ENCODE measurements around the gene PDE7B.

Gene PDE7B

DNA sequence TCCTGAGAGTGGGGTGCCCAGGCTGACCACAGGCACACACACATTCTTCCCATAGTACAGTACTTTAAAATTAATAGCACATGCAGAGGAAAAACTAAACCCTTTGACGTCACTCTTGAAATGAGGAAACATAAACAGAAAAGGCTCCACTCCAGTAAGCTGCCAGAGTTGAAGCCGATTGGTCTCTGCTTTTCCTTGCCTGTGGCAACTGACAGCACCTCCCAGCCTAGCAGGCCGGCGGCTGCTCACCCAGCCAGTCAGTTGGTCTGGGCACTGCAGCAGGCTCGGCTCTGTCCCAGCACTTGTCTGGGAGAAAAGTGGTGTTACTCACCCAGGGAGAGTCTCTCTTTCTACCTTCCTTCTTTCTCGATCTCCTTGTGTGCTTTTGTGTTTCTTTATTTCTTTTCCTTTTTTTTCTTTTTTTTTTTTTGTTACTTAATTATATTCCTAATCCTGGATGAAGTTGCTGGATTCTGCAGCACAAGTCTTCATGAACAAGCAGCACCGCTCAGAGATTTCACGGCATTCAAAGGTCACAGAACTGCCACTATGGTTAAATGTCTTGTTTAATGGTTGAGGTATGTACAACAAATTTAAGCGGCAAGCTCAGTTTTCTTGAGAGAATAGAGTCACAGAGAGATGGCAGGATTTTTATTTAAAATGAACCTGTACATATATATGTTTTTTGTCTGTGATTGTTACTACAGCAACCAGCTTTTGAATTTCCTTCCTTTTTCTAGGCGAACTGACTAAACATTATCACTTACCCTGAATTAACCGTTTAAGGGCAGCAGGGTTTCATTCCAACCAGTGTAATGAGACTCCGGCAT, at the start of gene PDE7B:
Gene PDE7B, plus strand, starts transcription at position 260 of the 830 bp plus-strand sequence.
- no peak for DNase-seq (ENCODE audit: low read depth, low spot score)

DNA sequence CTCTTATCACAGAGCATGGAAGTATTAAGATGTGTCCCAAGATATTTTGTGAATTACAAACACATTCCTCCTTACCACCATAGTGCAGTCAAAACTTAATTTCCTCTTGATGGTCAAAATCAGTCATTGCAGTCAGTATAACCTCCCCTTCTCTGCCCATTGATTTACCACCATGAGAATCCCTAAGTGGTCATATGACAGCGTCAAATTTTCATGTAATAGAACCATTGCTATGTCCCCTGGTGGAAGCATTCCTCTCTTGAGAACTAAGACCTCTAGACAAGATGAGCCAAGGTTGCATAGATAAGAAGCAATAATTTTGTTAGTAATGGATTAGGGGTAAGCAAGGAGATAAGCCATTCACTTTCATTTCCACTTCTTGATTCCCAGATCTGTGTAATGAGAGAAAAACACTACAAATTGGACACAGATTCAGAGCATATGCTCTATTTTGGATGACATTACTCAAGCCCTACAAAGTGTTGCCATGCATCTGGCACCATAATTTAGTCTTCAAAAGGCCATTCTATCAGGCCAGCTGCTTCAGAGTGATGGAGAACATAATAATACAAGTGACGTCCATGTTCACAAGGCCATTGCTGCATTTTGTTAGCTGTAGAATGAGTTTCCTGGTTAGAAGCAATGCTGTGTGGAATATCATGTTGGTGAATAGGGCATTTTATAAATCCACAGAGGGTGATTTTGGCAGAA, 49.6 kb upstream of the PDE7B start:
- no peak for DNase-seq (ENCODE audit: low read depth, low spot score)

DNA sequence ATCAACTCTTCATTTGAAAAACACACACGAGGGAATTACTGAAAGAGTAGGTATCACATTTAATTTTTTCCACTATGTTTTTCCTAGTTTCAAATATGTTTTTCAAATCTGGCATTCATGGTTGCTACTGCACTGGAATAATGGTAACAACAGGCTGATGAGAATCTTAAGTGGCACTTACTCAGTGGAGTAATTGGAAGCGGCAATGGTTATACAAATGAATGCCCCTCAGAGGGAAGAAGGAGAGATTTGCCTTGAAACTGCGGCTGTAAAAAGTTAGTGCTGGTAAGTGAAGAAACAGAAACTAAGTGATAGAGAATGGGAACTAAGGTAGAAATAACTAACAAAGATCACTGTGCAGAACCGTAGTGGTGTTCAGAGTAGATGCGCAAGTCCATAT, 41.0 kb upstream of the PDE7B start:
- DNase-seq (ENCODE audit: low read depth, low spot score) = no peak

DNA sequence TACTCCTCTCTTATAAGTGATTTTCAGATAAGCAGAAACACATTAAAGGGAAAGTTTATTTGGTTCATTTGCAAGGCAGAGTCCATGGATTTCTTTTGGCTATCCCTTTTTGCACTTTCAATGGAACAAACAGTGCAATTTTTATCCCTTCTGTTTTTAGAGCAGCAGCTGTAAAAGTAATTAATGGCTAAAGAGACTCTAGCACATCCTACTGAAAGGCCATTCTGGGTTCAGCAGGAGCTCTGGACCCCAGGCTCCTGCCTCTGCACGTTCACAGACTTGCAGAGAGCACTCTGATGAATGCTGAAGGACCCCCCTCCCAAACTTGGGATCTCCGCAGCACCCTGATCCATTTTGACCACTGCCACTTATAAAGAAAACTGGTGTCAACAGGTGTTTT, 40.3 kb upstream of the PDE7B start:
- DNase-seq (ENCODE audit: low read depth, low spot score) = no peak

DNA sequence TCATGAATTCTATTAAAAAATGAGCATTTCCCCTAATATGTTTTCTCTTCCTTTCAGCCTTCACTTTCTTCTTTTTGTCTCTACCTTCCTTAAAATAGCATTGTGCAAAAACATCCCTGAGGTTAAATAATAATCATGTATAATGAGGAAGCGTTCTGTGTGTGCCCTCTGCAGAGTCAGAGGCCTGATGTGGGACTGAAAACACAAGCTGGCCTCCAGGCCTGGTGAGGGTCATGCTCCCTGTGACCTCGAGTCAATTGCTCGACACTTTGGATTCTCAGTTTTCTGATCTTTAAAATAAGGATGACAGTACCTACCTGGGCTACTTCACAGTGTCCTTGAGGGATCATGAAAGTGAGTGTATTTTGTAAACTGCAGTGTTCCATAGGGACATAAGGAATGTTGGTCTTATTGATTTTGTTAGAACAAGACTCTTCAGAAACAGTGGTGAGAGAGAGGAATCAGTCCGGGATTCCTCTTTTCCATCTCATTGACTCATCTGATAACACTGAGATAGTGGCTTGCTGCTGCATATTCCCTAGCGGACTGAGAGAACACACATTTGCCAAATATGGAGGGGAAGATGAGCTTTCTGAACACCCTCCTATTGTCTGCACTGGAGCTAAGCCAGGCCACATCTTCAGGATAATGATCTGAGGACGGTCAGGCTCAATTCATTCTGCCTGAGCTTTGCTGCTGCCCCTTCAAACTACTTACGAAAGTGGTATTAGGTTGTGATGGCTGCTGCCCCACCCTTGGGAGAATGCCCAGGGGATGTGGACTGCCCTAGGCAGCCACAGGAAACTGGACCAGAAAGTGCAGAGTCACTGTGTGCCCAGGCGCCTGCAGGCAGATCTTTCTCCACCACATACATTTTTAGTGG, 39.6 kb upstream of the PDE7B start:
- no peak for DNase-seq (ENCODE audit: low read depth, low spot score)

DNA sequence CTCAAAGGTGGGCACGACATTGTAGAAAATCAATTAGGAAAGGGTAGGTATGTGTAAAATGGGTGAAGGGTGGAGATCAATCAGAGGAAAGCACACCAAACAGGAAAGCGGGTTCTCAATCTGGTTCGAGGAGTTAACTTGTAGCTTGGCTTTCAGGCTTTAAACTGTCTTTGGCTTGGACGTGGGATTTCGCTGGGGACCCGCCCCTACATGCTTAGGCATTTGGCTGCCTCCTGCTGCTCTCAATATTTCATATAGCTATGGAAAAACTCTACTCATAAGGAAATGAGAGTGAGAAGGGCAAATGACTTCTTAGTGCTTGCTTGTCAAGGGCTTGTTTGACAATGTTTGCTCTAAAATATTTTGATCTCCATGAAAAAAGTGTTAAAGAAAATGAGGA, 38.1 kb upstream of the PDE7B start:
- DNase-seq (ENCODE audit: low read depth, low spot score) = no peak

DNA sequence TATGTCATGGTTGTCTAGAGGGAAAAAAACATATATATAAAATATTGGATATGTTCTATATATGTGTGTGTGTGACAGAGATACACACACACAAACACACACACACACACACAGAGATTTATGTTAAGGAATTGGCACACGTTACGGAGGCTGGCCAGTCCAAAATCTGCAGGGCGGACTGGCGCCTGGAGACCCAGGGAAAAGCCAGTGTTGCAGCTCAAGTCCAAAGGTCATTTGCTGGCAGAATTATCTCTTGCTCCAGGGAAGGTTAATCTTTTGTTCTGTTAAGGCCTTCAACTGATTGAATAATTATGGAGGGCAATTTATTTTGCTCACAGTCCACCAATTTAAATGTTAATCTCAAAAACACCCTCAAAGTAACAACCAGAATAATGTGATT, 37.5 kb upstream of the PDE7B start:
- no peak for DNase-seq (ENCODE audit: low read depth, low spot score)

DNA sequence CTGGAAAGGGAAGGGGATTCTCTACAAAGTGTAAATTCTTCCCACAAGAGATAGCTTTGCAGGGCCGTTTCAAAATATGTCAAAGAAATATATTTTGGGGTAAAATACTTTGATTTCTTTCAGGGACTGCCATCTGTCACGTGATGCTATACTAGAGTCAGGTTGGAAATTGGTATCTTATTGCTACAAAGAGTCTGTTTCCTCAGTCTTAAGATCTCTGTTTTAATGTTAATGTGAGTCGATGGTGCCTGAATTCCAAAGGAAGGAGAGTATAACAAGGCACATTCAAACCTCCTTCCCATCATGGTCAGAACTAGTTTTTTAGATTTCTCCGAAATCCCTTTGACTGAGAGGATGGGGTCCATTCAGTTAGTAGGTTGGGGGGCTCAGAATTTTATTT, 36.3 kb upstream of the PDE7B start:
- peak; percentile 47 for DNase-seq (ENCODE audit: low read depth, low spot score)

DNA sequence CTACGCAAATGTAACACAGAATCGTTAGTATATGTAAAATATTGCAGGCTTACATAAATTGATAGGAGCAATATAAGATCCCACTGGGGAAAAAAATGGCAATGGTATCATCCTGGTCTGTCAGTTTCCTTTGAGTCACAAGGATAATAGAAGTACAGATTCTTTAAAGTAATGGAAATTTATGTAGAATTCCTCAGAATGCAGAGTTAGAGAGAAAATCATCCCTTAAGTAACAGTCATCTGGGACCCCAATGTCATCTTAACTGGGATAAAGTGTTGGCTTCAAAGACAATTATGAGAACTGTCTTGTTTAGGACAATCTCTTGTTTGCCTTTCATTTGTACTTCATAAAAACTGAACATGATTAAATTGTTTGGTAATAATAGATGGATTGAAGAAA, 34.5 kb upstream of the PDE7B start:
- DNase-seq (ENCODE audit: low read depth, low spot score) = no peak

DNA sequence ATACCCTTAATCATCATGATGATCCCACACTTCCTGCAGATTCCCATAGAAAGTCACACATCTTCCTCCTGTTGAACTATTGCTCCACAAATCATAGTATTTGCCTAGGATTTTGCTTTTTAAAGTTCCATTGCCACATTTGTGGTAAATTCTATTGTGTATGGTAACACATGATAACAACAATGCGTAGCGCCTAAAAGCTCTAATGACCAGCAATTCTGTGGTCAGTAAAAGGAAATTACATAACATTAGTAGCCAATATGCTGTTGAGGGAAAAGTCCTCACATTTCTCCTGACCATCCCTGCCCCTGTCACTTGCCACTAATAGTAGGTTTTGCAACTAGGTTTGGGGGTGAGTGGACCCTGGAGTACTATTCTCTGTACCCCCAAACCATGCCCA, 31.8 kb upstream of the PDE7B start:
- no peak for DNase-seq (ENCODE audit: low read depth, low spot score)

DNA sequence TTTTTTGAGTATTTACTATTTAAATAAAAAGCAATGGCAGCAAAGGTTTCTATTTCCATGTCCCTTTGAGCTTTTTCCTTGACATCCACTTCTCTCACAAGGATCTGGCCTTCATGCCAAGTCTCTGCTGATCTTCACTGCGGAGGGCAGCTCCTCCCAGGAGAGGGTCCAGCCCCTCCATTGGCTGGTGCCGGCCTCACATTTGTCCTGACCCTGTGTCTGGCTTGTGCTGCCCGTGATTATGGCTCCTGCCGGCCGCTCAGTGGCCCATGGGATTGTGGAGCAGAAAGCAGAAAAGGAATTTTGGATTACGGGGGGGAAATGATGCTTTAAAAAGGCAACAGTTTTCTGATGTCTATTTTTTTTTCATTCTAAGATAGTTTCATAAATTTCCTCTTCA, 31.2 kb upstream of the PDE7B start:
- no peak for DNase-seq (ENCODE audit: low read depth, low spot score)

DNA sequence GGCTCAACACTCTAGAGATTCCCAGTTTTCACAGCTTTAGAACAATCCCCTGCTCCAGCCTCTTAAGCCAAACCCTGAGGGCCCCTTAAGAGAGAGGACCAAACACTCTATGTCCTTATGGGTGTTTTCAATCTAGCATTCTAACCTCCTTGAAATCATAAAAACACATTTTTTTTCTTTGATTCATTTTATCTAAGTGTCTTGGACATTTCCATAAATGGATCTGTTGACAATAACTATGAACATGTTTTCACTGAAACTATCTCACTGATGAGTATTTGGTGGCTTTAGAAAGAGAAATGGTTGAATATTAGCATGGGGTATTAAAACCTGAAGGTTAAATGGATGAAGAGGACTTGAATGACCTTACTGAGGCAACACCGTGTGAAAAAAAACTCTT, 27.6 kb upstream of the PDE7B start:
- DNase-seq (ENCODE audit: low read depth, low spot score) = no peak

DNA sequence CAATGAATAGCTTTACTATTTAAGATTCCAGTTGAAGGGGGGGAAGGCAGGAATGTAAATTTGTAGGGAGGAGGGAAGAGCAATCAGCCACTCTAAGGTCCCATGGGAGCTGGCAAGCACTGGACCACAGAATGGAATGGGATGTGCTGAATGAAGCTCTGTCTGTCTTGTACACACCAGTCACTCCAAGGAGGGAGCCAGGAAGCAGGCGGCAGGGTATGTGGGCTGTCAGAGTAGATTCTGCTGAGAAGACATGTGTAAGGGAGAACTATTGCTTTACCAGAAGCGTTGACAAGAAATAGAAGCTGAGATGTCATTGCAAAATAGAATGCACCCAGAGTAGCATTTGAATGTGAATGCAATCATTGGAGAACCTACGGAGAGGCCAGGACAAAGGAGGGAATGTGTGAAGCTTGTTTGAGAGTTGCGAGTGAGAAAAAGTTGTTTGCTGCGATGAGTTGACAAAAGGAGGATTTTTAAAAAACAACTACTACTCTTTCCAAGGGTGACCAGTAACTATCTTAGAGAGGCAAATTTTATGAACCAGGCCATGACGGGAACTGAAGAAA, 25.2 kb upstream of the PDE7B start:
- DNase-seq (ENCODE audit: low read depth, low spot score) = no peak

DNA sequence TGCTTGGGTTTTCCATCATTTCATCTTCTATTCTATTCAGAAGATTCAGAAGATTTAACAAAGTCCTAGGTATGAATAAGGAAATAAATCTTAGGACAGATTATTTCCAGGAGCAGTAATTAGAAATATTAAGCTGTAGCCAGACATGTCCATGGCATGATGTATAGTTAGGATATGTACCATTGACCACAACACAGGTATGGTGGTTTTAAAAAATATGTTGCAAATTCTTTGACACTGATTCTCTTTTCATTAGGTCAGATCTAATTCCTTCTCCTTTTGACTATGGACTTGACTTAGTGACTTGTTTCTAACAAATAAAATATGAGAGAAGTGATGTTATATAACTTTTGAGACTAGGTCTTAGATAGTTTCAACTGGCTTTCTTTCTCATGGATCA, 23.5 kb upstream of the PDE7B start:
- no peak for DNase-seq (ENCODE audit: low read depth, low spot score)

DNA sequence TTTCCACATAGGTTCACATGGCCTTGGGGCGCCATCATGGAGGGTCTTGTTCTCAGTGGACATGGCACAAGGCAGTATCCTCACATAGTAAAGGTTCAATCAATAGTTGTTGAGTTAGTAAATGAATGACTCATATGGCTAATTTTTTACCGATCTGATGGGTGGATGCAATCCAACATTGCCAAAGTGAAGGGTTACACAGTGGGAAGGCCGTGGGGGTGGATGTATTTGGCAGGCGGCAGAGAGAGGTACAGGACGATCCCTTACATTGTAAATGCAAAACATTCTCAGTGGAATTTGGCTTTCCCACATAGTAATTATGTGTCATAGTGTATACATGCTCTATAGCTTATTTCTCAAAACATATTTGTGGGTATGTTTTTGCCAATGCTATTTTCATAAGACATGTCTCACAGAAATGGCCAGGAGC, 21.0 kb upstream of the PDE7B start:
- DNase-seq (ENCODE audit: low read depth, low spot score) = no peak

DNA sequence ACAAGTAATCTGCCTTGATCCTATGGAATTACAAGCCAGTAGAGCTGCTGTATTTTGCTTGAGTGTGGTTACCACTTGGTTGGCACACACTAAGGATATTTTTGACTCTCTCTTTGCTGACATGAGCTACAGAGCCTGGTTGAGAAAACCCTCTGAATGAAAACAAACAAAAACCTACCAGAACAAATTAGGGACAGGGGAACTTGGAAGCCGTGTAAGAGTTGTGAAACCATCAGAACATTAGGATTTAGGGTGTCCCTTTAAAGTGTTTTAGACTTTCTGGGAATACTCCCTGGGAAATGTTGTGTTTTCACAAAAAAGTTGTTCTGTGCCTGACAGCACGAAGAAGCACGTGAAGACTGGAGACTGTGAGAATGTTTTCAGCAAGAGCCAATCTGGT, 20.5 kb upstream of the PDE7B start:
- DNase-seq (ENCODE audit: low read depth, low spot score) = no peak

DNA sequence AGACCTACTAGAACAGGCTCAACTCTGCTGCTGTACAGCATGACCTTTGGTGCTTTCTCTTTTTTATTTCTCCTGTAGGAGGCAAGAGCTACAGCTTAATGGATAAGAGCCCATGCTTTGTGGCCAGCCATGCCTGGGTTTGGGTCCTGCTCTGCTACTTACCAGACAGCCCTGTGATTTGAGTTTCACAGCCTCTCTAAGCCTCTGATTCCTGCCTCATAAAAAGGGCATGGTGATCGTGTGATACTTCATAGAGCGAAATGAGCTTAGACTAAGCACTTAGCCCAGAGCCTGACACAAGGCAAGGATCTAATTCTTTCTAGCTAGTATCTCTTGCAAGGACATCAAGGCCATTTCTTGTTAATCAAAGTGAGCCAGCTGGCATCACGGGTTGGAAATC, 19.3 kb upstream of the PDE7B start:
- no peak for DNase-seq (ENCODE audit: low read depth, low spot score)

DNA sequence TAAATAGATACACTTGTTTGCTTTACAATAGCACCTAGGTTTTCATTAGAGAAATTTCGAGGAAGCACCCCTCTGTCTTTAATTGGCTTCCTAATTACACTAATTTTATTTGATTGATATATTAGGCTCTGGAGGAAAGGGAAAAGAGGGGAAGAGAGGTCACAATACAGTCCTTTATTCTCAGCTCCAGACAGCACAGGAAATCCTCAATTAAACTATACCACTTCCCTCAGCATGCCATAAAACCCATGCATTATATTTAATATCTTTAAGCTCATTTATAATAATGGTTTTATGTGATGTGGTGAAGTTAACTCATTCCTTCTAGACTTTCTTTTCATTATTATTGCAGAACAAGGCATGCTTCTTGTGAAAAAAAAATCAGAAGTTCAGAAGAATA, 17.7 kb upstream of the PDE7B start:
- no peak for DNase-seq (ENCODE audit: low read depth, low spot score)

DNA sequence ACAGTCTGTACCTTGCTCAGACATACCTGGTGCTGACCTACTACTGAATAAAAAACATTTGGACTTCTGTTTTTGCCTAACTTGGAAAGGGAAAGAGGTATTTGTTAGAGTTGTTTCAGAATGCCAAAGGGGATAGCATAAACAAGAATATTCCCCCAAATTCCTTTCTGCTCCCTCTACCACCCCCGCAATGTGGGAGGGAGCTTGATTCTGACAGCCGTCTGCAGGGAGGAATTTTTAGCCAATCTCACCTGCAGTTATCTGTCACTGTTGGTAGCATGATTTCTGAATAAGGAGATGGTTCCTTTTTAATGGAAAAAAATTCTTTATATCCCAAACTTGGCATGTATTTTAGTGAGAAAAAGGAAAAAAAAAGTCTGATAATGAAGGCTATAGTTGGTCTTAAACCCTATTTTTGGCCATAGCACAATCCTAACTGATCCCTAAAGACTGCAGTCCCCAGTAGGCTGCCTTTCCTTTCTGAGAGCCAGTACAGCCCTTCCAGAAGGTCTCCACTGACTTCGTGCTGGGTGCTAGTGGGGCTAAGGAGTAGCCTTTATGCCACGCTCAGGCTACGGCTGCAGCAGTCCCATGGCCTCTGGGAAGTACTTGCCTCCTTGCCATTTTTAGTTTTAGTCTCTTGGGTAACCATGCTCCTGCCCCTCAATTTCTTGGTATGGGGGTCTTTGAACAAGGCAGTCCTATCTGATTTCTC, 13.6 kb upstream of the PDE7B start:
- no peak for DNase-seq (ENCODE audit: low read depth, low spot score)

DNA sequence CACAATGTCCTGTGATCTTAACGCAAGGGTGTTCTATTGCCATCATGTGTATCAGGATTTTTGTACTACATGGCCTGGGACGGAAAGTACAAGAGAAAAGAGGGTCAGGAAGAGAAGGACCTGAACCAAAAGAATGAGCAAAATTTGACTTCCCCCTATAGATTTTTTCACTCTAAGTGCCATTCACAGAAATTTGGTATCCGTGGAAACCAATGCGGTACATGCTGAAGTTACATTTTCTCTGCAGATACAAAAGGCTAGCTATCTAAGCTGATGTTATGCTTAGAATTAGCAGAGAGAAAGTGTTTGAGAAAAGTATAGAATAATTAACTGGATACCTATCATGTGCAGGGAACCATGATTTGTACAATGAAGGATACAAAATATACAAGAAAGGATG, 12.4 kb upstream of the PDE7B start:
- DNase-seq (ENCODE audit: low read depth, low spot score) = no peak
